BE2C (cell line): ENCODE measurements around the gene PPA1.

ENCODE experiments used
- DNase-seq: peaks from one replicate; pipeline ENCODE4 v3.0.0-alpha.2; 2020
- H3K27me3 ChIP-seq: fragments of 250-450 bp; sonication (Bioruptor Pico); 2 replicates; pipeline ENCODE4 v1.5.1; 2020; ENCODE audit warnings: mild to moderate bottlenecking
- H3K36me3 ChIP-seq: fragments of 250-450 bp; sonication (Bioruptor Pico); 2 replicates; pipeline ENCODE4 v1.5.1; 2020; ENCODE audit warnings: mild to moderate bottlenecking
- H3K4me1 ChIP-seq: fragments of 250-450 bp; sonication (Bioruptor Pico); 2 replicates; pipeline ENCODE4 v1.5.1; 2020
- H3K4me3 ChIP-seq: 2 replicates; pipeline ENCODE4 v1.5.1; 2011; ENCODE audit warnings: low read depth, low read length
- H3K9me3 ChIP-seq: fragments of 250-450 bp; sonication (Bioruptor Pico); 2 replicates; pipeline ENCODE4 v1.5.1; 2020
- CTCF ChIP-seq: IDR thresholded peaks from 2 replicates; pipeline ENCODE4 v1.5.1; 2012; ENCODE audit warnings: mild to moderate bottlenecking, low read depth, low read length

The PPA1 gene

DNA sequence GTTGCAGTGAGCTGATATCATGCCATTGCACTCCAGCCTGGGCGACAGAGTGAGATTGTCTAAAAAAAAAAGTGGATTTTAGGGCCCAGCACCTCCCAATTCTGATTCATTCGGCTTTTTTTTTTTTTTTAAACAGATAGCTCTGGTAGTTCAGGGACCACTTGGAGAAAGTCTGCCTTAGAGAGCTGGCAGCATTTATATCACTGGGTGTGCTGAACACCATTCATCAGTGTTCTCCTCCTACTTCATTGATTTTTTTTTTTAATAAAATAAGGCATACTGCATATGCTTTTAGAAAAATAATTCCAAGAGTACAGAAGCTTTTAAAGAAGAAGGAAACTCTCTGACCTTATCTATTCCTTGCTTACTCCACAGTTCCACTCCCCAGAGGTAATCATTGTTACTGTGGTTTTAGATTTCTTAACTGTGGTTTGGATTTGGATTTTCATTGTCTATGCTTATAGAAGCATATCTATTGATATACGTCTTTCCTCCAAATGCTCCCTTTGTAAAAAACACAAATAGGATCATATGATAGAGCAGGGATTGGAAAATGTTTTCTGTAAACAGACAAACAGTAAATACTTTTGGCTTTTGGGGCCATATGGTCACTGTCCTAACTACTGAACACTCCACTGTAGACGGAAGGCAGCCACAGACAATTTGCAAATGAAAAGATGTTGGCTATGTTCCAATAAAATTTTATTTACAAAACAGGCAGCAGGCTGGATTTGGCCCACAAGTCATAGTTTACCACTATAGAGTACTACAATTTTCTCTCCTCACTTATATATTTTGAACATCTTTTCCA is 41.9 kb downstream of the PPA1 start:
- H3K27me3 ChIP-seq, result no peaks in the 10 kb centered on the region
- no peak overlapping the region for H3K4me3 ChIP-seq
- no peak for DNase-seq
- no peaks in the 10 kb centered on the region for H3K9me3 ChIP-seq
- H3K4me1 ChIP-seq, result peaks cover 9% of the 10 kb centered on the region
- TF ChIP-seq CTCF, result no peak
- H3K36me3 ChIP-seq, result no peaks in the 10 kb centered on the region

DNA sequence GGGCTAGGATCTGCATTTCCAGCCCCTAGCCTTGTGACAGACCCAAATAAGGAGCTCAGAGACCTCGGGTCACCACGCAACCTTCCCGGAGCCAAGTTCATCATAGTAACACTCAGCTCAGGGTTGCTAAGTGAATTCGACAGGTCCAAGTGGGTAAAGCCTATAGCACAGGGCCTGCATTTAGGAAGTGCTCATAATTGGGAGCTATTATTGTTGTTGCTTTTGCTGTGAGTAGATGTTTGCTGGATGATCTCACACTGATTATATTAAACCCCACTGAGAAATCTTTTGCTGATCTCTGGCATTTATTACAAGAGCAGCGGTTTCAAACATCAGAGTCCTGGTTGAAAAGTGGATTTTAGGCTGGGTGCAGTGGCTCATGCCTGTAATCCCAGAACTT is 42.6 kb downstream of the PPA1 start:
- no peaks in the 10 kb centered on the region for H3K9me3 ChIP-seq
- no peak overlapping the region for H3K4me3 ChIP-seq
- no peak for DNase-seq
- H3K27me3 ChIP-seq, result no peaks in the 10 kb centered on the region
- no peaks in the 10 kb centered on the region for H3K36me3 ChIP-seq
- peaks cover 9% of the 10 kb centered on the region for H3K4me1 ChIP-seq
- no peak for TF ChIP-seq CTCF

- no peaks in the 10 kb centered on the region for H3K27me3 ChIP-seq
- no peaks in the 10 kb centered on the region for H3K36me3 ChIP-seq
- no peak overlapping the region for H3K4me3 ChIP-seq
- H3K4me1 ChIP-seq, result peaks cover 9% of the 10 kb centered on the region
- TF ChIP-seq CTCF, result no peak
- no peak for DNase-seq
- no peaks in the 10 kb centered on the region for H3K9me3 ChIP-seq
Observed at GRCh38 chr10:70190102-70190501, 43.1 kb downstream of the PPA1 start.

DNA sequence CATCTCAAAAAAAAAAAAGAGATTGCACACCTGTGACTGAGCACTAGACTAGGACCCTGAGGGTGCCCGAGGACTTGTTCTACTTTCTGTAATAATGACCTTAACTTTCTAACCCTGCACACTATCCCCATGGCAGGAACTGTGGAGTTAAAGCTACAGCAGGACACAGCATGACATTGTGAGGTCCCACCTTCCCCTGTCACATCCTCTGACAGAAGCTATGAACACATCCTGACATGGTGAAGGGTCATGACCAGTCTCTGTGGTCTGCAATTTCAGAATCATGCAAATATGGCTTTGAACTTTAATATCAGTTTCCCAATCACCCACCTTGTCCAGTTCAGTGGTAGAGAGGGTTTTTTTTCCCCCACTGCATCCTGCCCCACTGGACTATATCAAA is 44.5 kb downstream of the PPA1 start:
- DNase-seq, result no peak
- Histone ChIP-seq H3K36me3 (no peaks in the 10 kb centered on the region), H3K4me1 (peaks cover 9% of the 10 kb centered on the region), H3K4me3 (no peak overlapping the region), H3K9me3 (no peaks in the 10 kb centered on the region), H3K27me3 (no peaks in the 10 kb centered on the region; the same call in 1 of the 2 replicates)
- TF ChIP-seq CTCF, result no peak

GRCh38 chr10:70186571-70186970 is 46.7 kb downstream of the PPA1 start:
- H3K9me3 ChIP-seq, result no peaks in the 10 kb centered on the region
- no peaks in the 10 kb centered on the region; the same call in 1 of the 2 replicates for H3K27me3 ChIP-seq
- H3K4me3 ChIP-seq, result no peak overlapping the region
- DNase-seq, result no peak
- no peaks in the 10 kb centered on the region for H3K36me3 ChIP-seq
- H3K4me1 ChIP-seq, result peaks cover 3% of the 10 kb centered on the region
- no peak for TF ChIP-seq CTCF

DNA sequence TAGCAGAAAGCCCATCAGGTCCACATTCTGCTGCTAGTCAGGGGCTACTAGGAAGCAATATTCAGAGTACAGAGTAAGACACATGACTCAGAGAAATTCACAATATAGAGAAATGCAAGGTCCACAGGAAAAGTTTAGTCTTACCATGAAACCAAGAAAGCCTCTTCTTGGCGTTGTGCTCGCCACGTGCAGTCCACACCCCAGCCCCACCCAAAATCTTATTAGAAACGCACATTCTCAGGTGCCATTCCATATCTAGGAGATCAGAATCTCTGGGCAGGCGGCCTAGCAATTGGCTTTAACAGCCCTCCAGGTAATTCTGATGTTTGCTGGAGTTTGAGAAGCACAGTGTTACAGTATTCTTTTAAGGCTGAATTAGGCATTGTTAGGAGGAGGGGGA is 47.1 kb downstream of the PPA1 start:
- H3K4me1 ChIP-seq, result no peaks in the 10 kb centered on the region
- no peak for DNase-seq
- H3K4me3 ChIP-seq, result no peak overlapping the region
- H3K36me3 ChIP-seq, result no peaks in the 10 kb centered on the region
- no peaks in the 10 kb centered on the region for H3K9me3 ChIP-seq
- no peak for TF ChIP-seq CTCF
- no peaks in the 10 kb centered on the region; the same call in 1 of the 2 replicates for H3K27me3 ChIP-seq
